GM12878 (cell line): ENCODE measurements around the gene PTTG1. TPM values are rescaled to one million over a fixed set of nuclear protein-coding genes. Genes with fewer than 3 reads are reported as not detected.

Experiments
- HDGF ChIP-seq: fragments of 450-650 bp; IDR thresholded peaks from 2 replicates; pipeline ENCODE4 v1.6.1; 2016; ENCODE audit warnings: antibody characterized with exemption
- MYC ChIP-seq: IDR thresholded peaks from 2 replicates; pipeline ENCODE4 v1.6.1; 2011; ENCODE audit warnings: mild to moderate bottlenecking, low read length, moderate library complexity, inconsistent platforms; ENCODE audit not compliant: insufficient read depth, insufficient replicate concordance, insufficient read length, severe bottlenecking
- POLR2A ChIP-seq: IDR thresholded peaks from 2 replicates; pipeline ENCODE4 v1.6.1; 2011; ENCODE audit warnings: low read depth, mild to moderate bottlenecking, low read length
- RAD21 ChIP-seq: IDR thresholded peaks from 2 replicates; pipeline ENCODE4 v1.6.1; 2011; ENCODE audit warnings: mild to moderate bottlenecking, low read depth, low read length, moderate library complexity; ENCODE audit not compliant: insufficient read depth
- RUNX3 ChIP-seq: IDR thresholded peaks from 2 replicates; pipeline ENCODE4 v1.6.1; 2012; ENCODE audit warnings: low read length, inconsistent platforms
- polyA plus RNA-seq, 11 experiments: library from polyadenylated mRNA; depleted of rRNA in 4 of 11; unstranded in 6 of 11; stranded (reverse) in 5 of 11; fragments of >200 nt; fragmentation: Nextera tagmentation in 4 of 11; fragmentation: Illumina TruSeq in 1 of 11; extraction: Ambion mirVana in 4 of 11; extraction: Trizol in 1 of 11; gene quantifications; 1 replicate in 1 of 11; 2 replicates in 10 of 11; pipeline versions ENCODE4 v1.2.1 to v1.2.3, GENCODE V29; 2011 to 2016; ENCODE audit warnings: inconsistent platforms in 2 of 11, missing spikeins in 2 of 11, low read depth in 1 of 11
- total RNA-seq, 4 experiments: library from RNA; depleted of rRNA in 3 of 4; stranded (reverse); fragments of >200 nt in 3 of 4; fragmentation: Illumina TruSeq in 1 of 4; extraction: Trizol in 1 of 4; gene quantifications; 2 replicates each; pipeline versions ENCODE4 v1.2.1 to v1.2.3, GENCODE V29; 2013 to 2021
- TF ChIP-seq, protein P1 (sequence below): fragments of 450-650 bp; IDR thresholded peaks from 2 replicates; pipeline ENCODE4 v1.6.1; 2017; ENCODE audit warnings: mild to moderate bottlenecking, moderate library complexity
- TF ChIP-seq, protein P2 (sequence below): fragments of 450-650 bp; IDR thresholded peaks from 2 replicates; pipeline ENCODE4 v1.6.1; 2016; ENCODE audit warnings: mild to moderate bottlenecking
- TF ChIP-seq, protein P3 (sequence below): fragments of 450-650 bp; IDR thresholded peaks from 2 replicates; pipeline ENCODE4 v1.6.1; 2016; ENCODE audit warnings: mild to moderate bottlenecking, moderate library complexity, borderline replicate concordance
- TF ChIP-seq, protein P4 (sequence below): fragments of 450-650 bp; IDR thresholded peaks from 2 replicates; pipeline ENCODE4 v1.6.1; 2017; ENCODE audit warnings: mild to moderate bottlenecking
- TF ChIP-seq, protein P5 (sequence below): fragments of 450-650 bp; formaldehyde crosslinking; IDR thresholded peaks from 2 replicates; pipeline ENCODE4 v1.4.0; 2022; ENCODE audit warnings: mild to moderate bottlenecking, moderate library complexity
- TF ChIP-seq, protein P6 (sequence below): IDR thresholded peaks from 2 replicates; pipeline ENCODE4 v1.6.1; 2011; ENCODE audit warnings: borderline replicate concordance, low read depth, mild to moderate bottlenecking, moderate library complexity, low read length; ENCODE audit not compliant: insufficient read depth, poor library complexity, severe bottlenecking

The PTTG1 gene
- total and polyA plus RNA-seq, 10 of the 15 experiments (the other 5 are each of a cell fraction or from before 2014, with no cell fraction given), result 154 to 1,033 (median 377) TPM

DNA sequence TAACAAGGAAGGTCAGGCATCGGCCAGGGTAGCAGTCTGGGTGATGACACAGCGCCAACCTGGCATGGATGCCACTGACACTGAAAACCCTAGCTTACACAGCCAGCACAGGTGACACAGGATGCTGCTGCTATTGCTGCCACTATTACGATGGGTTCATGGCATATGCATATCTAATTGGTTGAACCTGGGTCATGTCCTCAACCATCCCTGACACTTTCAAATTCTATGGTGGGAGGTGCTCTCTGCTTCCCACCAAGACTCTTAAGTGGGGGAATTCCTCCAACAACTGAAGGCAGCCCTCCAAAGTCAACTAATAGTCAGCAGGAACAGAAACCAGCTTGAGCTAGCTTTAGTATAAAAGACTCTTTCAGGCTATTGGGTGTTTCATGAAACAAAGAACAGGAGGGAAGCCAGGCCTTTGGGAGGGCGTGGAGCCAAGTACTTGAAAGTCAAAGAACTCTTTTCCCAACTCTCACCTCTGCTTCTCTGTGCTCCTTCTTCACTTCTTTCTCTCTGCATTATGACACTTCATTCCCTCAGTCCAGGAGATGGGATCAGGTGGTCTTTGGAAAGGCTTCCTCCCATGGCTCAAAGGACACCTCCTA is 21.3 kb downstream of the PTTG1 start (continued):
- TF ChIP-seq, protein P1, sequence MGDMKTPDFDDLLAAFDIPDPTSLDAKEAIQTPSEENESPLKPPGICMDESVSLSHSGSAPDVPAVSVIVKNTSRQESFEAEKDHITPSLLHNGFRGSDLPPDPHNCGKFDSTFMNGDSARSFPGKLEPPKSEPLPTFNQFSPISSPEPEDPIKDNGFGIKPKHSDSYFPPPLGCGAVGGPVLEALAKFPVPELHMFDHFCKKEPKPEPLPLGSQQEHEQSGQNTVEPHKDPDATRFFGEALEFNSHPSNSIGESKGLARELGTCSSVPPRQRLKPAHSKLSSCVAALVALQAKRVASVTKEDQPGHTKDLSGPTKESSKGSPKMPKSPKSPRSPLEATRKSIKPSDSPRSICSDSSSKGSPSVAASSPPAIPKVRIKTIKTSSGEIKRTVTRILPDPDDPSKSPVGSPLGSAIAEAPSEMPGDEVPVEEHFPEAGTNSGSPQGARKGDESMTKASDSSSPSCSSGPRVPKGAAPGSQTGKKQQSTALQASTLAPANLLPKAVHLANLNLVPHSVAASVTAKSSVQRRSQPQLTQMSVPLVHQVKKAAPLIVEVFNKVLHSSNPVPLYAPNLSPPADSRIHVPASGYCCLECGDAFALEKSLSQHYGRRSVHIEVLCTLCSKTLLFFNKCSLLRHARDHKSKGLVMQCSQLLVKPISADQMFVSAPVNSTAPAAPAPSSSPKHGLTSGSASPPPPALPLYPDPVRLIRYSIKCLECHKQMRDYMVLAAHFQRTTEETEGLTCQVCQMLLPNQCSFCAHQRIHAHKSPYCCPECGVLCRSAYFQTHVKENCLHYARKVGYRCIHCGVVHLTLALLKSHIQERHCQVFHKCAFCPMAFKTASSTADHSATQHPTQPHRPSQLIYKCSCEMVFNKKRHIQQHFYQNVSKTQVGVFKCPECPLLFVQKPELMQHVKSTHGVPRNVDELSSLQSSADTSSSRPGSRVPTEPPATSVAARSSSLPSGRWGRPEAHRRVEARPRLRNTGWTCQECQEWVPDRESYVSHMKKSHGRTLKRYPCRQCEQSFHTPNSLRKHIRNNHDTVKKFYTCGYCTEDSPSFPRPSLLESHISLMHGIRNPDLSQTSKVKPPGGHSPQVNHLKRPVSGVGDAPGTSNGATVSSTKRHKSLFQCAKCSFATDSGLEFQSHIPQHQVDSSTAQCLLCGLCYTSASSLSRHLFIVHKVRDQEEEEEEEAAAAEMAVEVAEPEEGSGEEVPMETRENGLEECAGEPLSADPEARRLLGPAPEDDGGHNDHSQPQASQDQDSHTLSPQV, result peak; percentile 61; the same call in 1 of the 2 replicates
- TF ChIP-seq RUNX3, result peak; percentile 30; the same call in 1 of the 2 replicates
- TF ChIP-seq, protein P2, sequence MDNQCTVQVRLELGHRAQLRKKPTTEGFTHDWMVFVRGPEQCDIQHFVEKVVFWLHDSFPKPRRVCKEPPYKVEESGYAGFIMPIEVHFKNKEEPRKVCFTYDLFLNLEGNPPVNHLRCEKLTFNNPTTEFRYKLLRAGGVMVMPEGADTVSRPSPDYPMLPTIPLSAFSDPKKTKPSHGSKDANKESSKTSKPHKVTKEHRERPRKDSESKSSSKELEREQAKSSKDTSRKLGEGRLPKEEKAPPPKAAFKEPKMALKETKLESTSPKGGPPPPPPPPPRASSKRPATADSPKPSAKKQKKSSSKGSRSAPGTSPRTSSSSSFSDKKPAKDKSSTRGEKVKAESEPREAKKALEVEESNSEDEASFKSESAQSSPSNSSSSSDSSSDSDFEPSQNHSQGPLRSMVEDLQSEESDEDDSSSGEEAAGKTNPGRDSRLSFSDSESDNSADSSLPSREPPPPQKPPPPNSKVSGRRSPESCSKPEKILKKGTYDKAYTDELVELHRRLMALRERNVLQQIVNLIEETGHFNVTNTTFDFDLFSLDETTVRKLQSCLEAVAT, result 0 out of 2 replicates have a peak, but pooled peaks have one; percentile 56
- TF ChIP-seq, protein P3, sequence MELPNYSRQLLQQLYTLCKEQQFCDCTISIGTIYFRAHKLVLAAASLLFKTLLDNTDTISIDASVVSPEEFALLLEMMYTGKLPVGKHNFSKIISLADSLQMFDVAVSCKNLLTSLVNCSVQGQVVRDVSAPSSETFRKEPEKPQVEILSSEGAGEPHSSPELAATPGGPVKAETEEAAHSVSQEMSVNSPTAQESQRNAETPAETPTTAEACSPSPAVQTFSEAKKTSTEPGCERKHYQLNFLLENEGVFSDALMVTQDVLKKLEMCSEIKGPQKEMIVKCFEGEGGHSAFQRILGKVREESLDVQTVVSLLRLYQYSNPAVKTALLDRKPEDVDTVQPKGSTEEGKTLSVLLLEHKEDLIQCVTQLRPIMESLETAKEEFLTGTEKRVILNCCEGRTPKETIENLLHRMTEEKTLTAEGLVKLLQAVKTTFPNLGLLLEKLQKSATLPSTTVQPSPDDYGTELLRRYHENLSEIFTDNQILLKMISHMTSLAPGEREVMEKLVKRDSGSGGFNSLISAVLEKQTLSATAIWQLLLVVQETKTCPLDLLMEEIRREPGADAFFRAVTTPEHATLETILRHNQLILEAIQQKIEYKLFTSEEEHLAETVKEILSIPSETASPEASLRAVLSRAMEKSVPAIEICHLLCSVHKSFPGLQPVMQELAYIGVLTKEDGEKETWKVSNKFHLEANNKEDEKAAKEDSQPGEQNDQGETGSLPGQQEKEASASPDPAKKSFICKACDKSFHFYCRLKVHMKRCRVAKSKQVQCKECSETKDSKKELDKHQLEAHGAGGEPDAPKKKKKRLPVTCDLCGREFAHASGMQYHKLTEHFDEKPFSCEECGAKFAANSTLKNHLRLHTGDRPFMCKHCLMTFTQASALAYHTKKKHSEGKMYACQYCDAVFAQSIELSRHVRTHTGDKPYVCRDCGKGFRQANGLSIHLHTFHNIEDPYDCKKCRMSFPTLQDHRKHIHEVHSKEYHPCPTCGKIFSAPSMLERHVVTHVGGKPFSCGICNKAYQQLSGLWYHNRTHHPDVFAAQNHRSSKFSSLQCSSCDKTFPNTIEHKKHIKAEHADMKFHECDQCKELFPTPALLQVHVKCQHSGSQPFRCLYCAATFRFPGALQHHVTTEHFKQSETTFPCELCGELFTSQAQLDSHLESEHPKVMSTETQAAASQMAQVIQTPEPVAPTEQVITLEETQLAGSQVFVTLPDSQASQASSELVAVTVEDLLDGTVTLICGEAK, result no peak
- no peak; the same call in 1 of the 2 replicates for TF ChIP-seq HDGF
- TF ChIP-seq, protein P4, sequence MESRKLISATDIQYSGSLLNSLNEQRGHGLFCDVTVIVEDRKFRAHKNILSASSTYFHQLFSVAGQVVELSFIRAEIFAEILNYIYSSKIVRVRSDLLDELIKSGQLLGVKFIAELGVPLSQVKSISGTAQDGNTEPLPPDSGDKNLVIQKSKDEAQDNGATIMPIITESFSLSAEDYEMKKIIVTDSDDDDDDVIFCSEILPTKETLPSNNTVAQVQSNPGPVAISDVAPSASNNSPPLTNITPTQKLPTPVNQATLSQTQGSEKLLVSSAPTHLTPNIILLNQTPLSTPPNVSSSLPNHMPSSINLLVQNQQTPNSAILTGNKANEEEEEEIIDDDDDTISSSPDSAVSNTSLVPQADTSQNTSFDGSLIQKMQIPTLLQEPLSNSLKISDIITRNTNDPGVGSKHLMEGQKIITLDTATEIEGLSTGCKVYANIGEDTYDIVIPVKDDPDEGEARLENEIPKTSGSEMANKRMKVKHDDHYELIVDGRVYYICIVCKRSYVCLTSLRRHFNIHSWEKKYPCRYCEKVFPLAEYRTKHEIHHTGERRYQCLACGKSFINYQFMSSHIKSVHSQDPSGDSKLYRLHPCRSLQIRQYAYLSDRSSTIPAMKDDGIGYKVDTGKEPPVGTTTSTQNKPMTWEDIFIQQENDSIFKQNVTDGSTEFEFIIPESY, result peak; percentile 67; the same call in 1 of the 2 replicates
- no peak for TF ChIP-seq RAD21
- TF ChIP-seq, protein P5, sequence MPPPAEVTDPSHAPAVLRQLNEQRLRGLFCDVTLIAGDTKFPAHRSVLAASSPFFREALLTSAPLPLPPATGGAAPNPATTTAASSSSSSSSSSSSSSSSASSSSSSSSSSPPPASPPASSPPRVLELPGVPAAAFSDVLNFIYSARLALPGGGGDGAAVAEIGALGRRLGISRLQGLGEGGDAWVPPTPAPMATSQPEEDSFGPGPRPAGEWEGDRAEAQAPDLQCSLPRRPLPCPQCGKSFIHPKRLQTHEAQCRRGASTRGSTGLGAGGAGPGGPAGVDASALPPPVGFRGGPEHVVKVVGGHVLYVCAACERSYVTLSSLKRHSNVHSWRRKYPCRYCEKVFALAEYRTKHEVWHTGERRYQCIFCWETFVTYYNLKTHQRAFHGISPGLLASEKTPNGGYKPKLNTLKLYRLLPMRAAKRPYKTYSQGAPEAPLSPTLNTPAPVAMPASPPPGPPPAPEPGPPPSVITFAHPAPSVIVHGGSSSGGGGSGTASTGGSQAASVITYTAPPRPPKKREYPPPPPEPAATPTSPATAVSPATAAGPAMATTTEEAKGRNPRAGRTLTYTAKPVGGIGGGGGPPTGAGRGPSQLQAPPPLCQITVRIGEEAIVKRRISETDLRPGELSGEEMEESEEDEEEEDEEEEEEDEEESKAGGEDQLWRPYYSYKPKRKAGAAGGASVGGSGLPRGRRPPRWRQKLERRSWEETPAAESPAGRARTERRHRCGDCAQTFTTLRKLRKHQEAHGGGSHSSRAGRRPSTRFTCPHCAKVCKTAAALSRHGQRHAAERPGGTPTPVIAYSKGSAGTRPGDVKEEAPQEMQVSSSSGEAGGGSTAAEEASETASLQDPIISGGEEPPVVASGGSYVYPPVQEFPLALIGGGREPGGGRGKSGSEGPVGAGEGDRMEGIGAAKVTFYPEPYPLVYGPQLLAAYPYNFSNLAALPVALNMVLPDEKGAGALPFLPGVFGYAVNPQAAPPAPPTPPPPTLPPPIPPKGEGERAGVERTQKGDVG, result no peak
- no peak for TF ChIP-seq POLR2A
- TF ChIP-seq, protein P6, sequence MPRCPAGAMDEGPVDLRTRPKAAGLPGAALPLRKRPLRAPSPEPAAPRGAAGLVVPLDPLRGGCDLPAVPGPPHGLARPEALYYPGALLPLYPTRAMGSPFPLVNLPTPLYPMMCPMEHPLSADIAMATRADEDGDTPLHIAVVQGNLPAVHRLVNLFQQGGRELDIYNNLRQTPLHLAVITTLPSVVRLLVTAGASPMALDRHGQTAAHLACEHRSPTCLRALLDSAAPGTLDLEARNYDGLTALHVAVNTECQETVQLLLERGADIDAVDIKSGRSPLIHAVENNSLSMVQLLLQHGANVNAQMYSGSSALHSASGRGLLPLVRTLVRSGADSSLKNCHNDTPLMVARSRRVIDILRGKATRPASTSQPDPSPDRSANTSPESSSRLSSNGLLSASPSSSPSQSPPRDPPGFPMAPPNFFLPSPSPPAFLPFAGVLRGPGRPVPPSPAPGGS, result no peak
- no peak for TF ChIP-seq MYC
